ENCODE measurements around the gene CSMD2. TPM values are rescaled to one million over a fixed set of nuclear protein-coding genes. Genes with fewer than 3 reads are reported as not detected.

CSMD2 gene
- total RNA-seq, 2 donors from 2014 or later, result 2.8 to 3.0 TPM

GRCh38 chr1:33696311-33696710 lies 468.7 kb downstream of the CSMD2 start:
- no peaks in the 10 kb centered on the region for H3K36me3 ChIP-seq
- no peak for DNase-seq (ENCODE audit: low spot score)
- no peak overlapping the region for H3K27ac ChIP-seq
- H3K9me3 ChIP-seq, result no peaks in the 10 kb centered on the region
- H3K4me1 ChIP-seq (ENCODE audit: control insufficient read depth in 1 of 2, low read depth in 2 of 2), result no peaks in the 10 kb centered on the region
- no peak overlapping the region for H3K4me3 ChIP-seq
- no peaks in the 10 kb centered on the region for H3K27me3 ChIP-seq (replicated peaks; ENCODE audit: insufficient read depth)
- TF ChIP-seq CTCF (IDR thresholded peaks at IDR 0.05), result no peak
- no peak for ATAC-seq (ENCODE audit: insufficient number of reproducible peaks, low FRiP score, low read depth)

- Histone ChIP-seq H3K27me3 (replicated peaks; ENCODE audit: insufficient read depth) (no peaks in the 10 kb centered on the region), H3K27ac (no peak overlapping the region), H3K36me3 (no peaks in the 10 kb centered on the region), H3K4me3 (no peak overlapping the region), H3K4me1 (ENCODE audit: control insufficient read depth in 1 of 2, low read depth in 2 of 2) (no peaks in the 10 kb centered on the region), H3K9me3 (no peaks in the 10 kb centered on the region)
- ATAC-seq (ENCODE audit: insufficient number of reproducible peaks, low FRiP score, low read depth) (no peak), DNase-seq (ENCODE audit: low spot score) (no peak)
- no peak for TF ChIP-seq CTCF (IDR thresholded peaks at IDR 0.05)
Observed at GRCh38 chr1:33692206-33693188, 472.5 kb downstream of the CSMD2 start.

GRCh38 chr1:33687000-33687399 lies 478.0 kb downstream of the CSMD2 start:
- no peak for DNase-seq (ENCODE audit: low spot score)
- H3K4me1 ChIP-seq (ENCODE audit: control insufficient read depth in 1 of 2, low read depth in 2 of 2), result no peaks in the 10 kb centered on the region
- no peak for ATAC-seq (ENCODE audit: insufficient number of reproducible peaks, low FRiP score, low read depth)
- H3K27ac ChIP-seq, result no peak overlapping the region
- no peaks in the 10 kb centered on the region for H3K27me3 ChIP-seq (replicated peaks; ENCODE audit: insufficient read depth)
- no peaks in the 10 kb centered on the region for H3K36me3 ChIP-seq
- no peak for TF ChIP-seq CTCF (IDR thresholded peaks at IDR 0.05)
- no peaks in the 10 kb centered on the region for H3K9me3 ChIP-seq
- H3K4me3 ChIP-seq, result no peak overlapping the region

- Histone ChIP-seq H3K36me3 (no peaks in the 10 kb centered on the region), H3K9me3 (no peaks in the 10 kb centered on the region), H3K4me1 (ENCODE audit: control insufficient read depth in 1 of 2, low read depth in 2 of 2) (no peaks in the 10 kb centered on the region), H3K4me3 (no peak overlapping the region), H3K27ac (no peak overlapping the region), H3K27me3 (replicated peaks; ENCODE audit: insufficient read depth) (no peaks in the 10 kb centered on the region)
- no peak for DNase-seq (ENCODE audit: low spot score)
- no peak for ATAC-seq (ENCODE audit: insufficient number of reproducible peaks, low FRiP score, low read depth)
- no peak for TF ChIP-seq CTCF (IDR thresholded peaks at IDR 0.05)
Observed at GRCh38 chr1:33686551-33686950, 478.5 kb downstream of the CSMD2 start.

- H3K36me3 ChIP-seq, result no peaks in the 10 kb centered on the region
- no peak for TF ChIP-seq CTCF (IDR thresholded peaks at IDR 0.05)
- no peaks in the 10 kb centered on the region for H3K9me3 ChIP-seq
- ATAC-seq (ENCODE audit: insufficient number of reproducible peaks, low FRiP score, low read depth) (no peak), DNase-seq (ENCODE audit: low spot score) (no peak)
- H3K4me3 ChIP-seq, result no peak overlapping the region
- H3K27me3 ChIP-seq (replicated peaks; ENCODE audit: insufficient read depth), result no peaks in the 10 kb centered on the region
- H3K4me1 ChIP-seq (ENCODE audit: control insufficient read depth in 1 of 2, low read depth in 2 of 2), result no peaks in the 10 kb centered on the region
- no peak overlapping the region for H3K27ac ChIP-seq
Observed at GRCh38 chr1:33685256-33685655, 479.8 kb downstream of the CSMD2 start.

Data from thoracic aorta (tissue), 2 donors.